HEK293 (cell line): ENCODE measurements around the gene EPHX1.

ENCODE experiments used
- CTCF ChIA-PET: fragments of 350-600 bp; formaldehyde crosslinking; extraction: SDS; loops from one replicate; lab custom pipeline; 2021; ENCODE audit warnings: antibody characterized with exemption; lab: Yijun Ruan, JAX
- POLR2A ChIA-PET: fragments of 300-600 bp; formaldehyde crosslinking; extraction: SDS; loops from one replicate; lab custom pipeline; 2020; ENCODE audit warnings: antibody characterized with exemption, inconsistent platforms; lab: Yijun Ruan, JAX
- H3K27ac ChIP-seq: fragments of 200-500 bp; sonication (Bioruptor generic); 2 replicates; pipeline ENCODE4 v1.5.1; 2014; ENCODE audit warnings: low read depth, low read length, control low read depth, inconsistent platforms; ENCODE audit errors: extremely low read depth
- H3K36me3 ChIP-seq, 2 experiments: fragments of 200-500 bp in 1 of 2; sonication (Bioruptor generic) in 1 of 2; 1 replicate in 1 of 2; 2 replicates in 1 of 2; pipeline ENCODE4 v1.5.1; 2014 to 2017; ENCODE audit warnings: inconsistent platforms in 2 of 2, low read length in 2 of 2; ENCODE audit not compliant: control insufficient read depth in 2 of 2, insufficient read depth in 1 of 2
- H3K4me1 ChIP-seq: fragments of 200-500 bp; sonication (Bioruptor generic); 2 replicates; pipeline ENCODE4 v1.5.1; 2014; ENCODE audit warnings: mild to moderate bottlenecking, low read length, inconsistent platforms; ENCODE audit not compliant: control insufficient read depth, insufficient read depth
- H3K4me3 ChIP-seq: 2 replicates; pipeline ENCODE4 v1.5.1; 2011; ENCODE audit warnings: low read depth, mild to moderate bottlenecking, control low read depth, low read length, moderate library complexity
- H3K9me3 ChIP-seq: fragments of 200-500 bp; sonication (Bioruptor generic); 2 replicates; pipeline ENCODE4 v1.5.1; 2014; ENCODE audit warnings: low read depth, low read length, inconsistent platforms; ENCODE audit not compliant: control insufficient read depth, insufficient read depth
- HOXA7 ChIP-seq: sonication (generic); formaldehyde crosslinking; IDR thresholded peaks from 2 replicates; pipeline ENCODE4 v1.8.1; 2022; ENCODE audit warnings: missing genetic modification reagents, borderline replicate concordance
- HOXC10 ChIP-seq: sonication (generic); formaldehyde crosslinking; IDR thresholded peaks from 2 replicates; pipeline ENCODE4 v1.8.1; 2023; ENCODE audit warnings: mild to moderate bottlenecking, missing genetic modification reagents
- OVOL3 ChIP-seq: fragments of 450-650 bp; formaldehyde crosslinking; IDR thresholded peaks from 2 replicates; pipeline ENCODE4 v1.5.1; 2016; ENCODE audit warnings: missing biosample characterization, missing genetic modification characterization
- SALL2 ChIP-seq: fragments of 450-650 bp; formaldehyde crosslinking; IDR thresholded peaks from 2 replicates; pipeline ENCODE4 v1.5.0; 2017; ENCODE audit warnings: missing biosample characterization, mild to moderate bottlenecking, missing genetic modification characterization, borderline replicate concordance
- ZIC2 ChIP-seq: fragments of 450-650 bp; formaldehyde crosslinking; IDR thresholded peaks from 2 replicates; pipeline ENCODE4 v1.5.1; 2016; ENCODE audit warnings: missing biosample characterization, missing genetic modification characterization
- ZNF214 ChIP-seq: fragments of 450-650 bp; formaldehyde crosslinking; IDR thresholded peaks from 2 replicates; pipeline ENCODE4 v1.5.1; 2017; ENCODE audit warnings: missing biosample characterization, mild to moderate bottlenecking, missing genetic modification characterization, borderline replicate concordance
- ZNF239 ChIP-seq: fragments of 450-650 bp; formaldehyde crosslinking; IDR thresholded peaks from 2 replicates; pipeline ENCODE4 v1.5.1; 2016; ENCODE audit warnings: missing biosample characterization, missing genetic modification characterization
- ZNF623 ChIP-seq: fragments of 450-650 bp; formaldehyde crosslinking; IDR thresholded peaks from 2 replicates; pipeline ENCODE4 v1.5.1; 2016; ENCODE audit warnings: missing biosample characterization, missing genetic modification characterization
- ZNF629 ChIP-seq: fragments of 450-650 bp; formaldehyde crosslinking; IDR thresholded peaks from 2 replicates; pipeline ENCODE4 v1.5.1; 2017; ENCODE audit warnings: missing biosample characterization, missing genetic modification characterization
- ZNF660 ChIP-seq: fragments of 450-650 bp; IDR thresholded peaks from 2 replicates; pipeline ENCODE4 v1.5.1; 2018; ENCODE audit warnings: missing biosample characterization, mild to moderate bottlenecking, missing genetic modification characterization
- ZNF677 ChIP-seq: fragments of 450-650 bp; IDR thresholded peaks from 2 replicates; pipeline ENCODE4 v1.5.0; 2018; ENCODE audit warnings: missing biosample characterization, mild to moderate bottlenecking, missing genetic modification characterization, moderate library complexity
- ZNF707 ChIP-seq: fragments of 450-650 bp; formaldehyde crosslinking; IDR thresholded peaks from 2 replicates; pipeline ENCODE4 v1.5.1; 2016; ENCODE audit warnings: missing biosample characterization, missing genetic modification characterization
- ZNF76 ChIP-seq: fragments of 450-650 bp; formaldehyde crosslinking; IDR thresholded peaks from 2 replicates; pipeline ENCODE4; 2016; ENCODE audit warnings: low read depth, missing biosample characterization, missing genetic modification characterization, borderline replicate concordance
- ZXDB ChIP-seq: fragments of 450-650 bp; formaldehyde crosslinking; IDR thresholded peaks from 2 replicates; pipeline ENCODE4 v1.5.1; 2016; ENCODE audit warnings: missing biosample characterization, missing genetic modification characterization
- TF ChIP-seq, protein P1 (sequence below): fragments of 450-650 bp; formaldehyde crosslinking; IDR thresholded peaks from 2 replicates; pipeline ENCODE4 v1.5.1; 2016; ENCODE audit warnings: missing biosample characterization, missing genetic modification characterization
- TF ChIP-seq, protein P2 (sequence below): sonication (generic); formaldehyde crosslinking; IDR thresholded peaks from 2 replicates; pipeline ENCODE4 v1.8.1; 2022; ENCODE audit warnings: mild to moderate bottlenecking, moderate library complexity, missing genetic modification reagents
- TF ChIP-seq, protein P3 (sequence below): fragments of 450-650 bp; formaldehyde crosslinking; IDR thresholded peaks from 2 replicates; pipeline ENCODE4 v1.5.1; 2017; ENCODE audit warnings: missing biosample characterization, mild to moderate bottlenecking, missing genetic modification characterization, moderate library complexity

Gene EPHX1

DNA sequence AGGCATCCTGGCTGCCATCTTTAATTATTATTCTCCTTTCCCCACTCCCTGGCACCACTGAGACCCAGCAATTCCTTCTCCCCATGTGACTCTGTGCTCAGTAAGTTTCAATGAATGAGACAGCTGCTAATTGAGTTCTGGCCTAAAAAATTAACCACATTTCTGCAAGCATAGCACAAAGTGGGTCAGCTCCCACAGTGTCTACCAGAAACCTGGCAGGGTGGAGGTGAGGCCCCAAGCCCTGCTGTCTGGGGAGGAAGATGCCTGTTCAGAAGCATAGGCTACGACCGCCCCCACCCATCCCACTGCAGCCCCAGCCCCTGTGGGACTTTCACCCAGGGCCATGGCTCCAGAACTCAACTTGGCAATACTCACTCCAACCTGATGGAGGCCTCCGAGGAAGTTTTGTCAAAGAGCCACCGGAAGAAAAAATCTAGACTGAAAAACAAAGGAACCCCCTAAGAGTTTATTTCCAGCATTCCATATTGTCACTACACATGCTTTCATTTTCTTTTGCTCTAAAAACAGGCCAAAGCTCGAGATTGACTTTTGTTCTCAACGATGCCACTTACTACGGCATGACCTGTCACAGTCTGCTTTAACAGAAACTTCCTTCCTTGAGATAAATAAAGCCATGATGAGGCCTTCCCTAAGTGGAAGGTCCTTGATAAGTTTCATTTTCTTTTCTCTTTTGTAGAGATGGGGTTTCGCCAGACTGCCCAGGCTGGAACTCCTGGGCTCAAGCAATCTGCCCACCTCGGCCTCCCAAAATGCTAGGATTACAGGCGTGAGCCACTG, 45.8 kb downstream of the EPHX1 start:
- no peak overlapping the region for H3K27ac ChIP-seq

GRCh38 chr1:225857256-225857655, 47.3 kb downstream of the EPHX1 start:
- H3K27ac ChIP-seq = no peak overlapping the region
- no peaks in the 10 kb centered on the region for H3K9me3 ChIP-seq
- POLR2A ChIA-PET = interaction anchor here (1.9 kb wide), 1 partner anchor 67 kb away, joined by 5 read pairs; the partner anchor contains the start of gene PYCR2
- no peak overlapping the region for H3K4me3 ChIP-seq
- peaks cover 7 to 70% of the 10 kb centered on the region in 2 experiments; a peak in 2 of 3 replicates for H3K36me3 ChIP-seq
- TF ChIP-seq, protein P1, sequence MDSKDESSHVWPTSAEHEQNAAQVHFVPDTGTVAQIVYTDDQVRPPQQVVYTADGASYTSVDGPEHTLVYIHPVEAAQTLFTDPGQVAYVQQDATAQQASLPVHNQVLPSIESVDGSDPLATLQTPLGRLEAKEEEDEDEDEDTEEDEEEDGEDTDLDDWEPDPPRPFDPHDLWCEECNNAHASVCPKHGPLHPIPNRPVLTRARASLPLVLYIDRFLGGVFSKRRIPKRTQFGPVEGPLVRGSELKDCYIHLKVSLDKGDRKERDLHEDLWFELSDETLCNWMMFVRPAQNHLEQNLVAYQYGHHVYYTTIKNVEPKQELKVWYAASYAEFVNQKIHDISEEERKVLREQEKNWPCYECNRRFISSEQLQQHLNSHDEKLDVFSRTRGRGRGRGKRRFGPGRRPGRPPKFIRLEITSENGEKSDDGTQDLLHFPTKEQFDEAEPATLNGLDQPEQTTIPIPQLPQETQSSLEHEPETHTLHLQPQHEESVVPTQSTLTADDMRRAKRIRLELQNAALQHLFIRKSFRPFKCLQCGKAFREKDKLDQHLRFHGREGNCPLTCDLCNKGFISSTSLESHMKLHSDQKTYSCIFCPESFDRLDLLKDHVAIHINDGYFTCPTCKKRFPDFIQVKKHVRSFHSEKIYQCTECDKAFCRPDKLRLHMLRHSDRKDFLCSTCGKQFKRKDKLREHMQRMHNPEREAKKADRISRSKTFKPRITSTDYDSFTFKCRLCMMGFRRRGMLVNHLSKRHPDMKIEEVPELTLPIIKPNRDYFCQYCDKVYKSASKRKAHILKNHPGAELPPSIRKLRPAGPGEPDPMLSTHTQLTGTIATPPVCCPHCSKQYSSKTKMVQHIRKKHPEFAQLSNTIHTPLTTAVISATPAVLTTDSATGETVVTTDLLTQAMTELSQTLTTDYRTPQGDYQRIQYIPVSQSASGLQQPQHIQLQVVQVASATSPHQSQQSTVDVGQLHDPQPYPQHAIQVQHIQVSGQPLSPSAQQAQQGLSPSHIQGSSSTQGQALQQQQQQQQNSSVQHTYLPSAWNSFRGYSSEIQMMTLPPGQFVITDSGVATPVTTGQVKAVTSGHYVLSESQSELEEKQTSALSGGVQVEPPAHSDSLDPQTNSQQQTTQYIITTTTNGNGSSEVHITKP (tag by site-specific recombination) = no peak
- 0 out of 2 replicates have a peak, but pooled peaks have one; percentile 12 for TF ChIP-seq ZIC2
- no peaks in the 10 kb centered on the region for H3K4me1 ChIP-seq
- CTCF ChIA-PET = interaction anchor here (0.5 to 1.9 kb wide), 3 partner anchors 54 to 260 kb away, joined by 3 to 6 read pairs (median 3); no protein-coding TSS in a partner anchor

More for the DNA sequence above, 45.8 kb downstream of the EPHX1 start:
- ChIA-PET CTCF (interaction anchor here (0.6 to 1.5 kb wide), 9 partner anchors 10 to 381 kb away, joined by 3 to 9 read pairs (median 4); partner anchors contain the start of gene TMEM63A), POLR2A (interaction anchor here (0.6 to 1.2 kb wide), 3 partner anchors 9 to 27 kb away, joined by 3 to 4 read pairs (median 3); partner anchors contain the start of gene TMEM63A)
- TF ChIP-seq ZNF677 (tag by site-specific recombination) (0 out of 2 replicates have a peak, but pooled peaks have one; percentile 37), ZNF660 (tag by site-specific recombination) (no peak)
- no peak overlapping the region for H3K4me3 ChIP-seq
- H3K9me3 ChIP-seq = no peaks in the 10 kb centered on the region
- H3K36me3 ChIP-seq = peaks cover 10 to 63% of the 10 kb centered on the region in 2 experiments; a peak in 2 of 3 replicates
- no peaks in the 10 kb centered on the region for H3K4me1 ChIP-seq

- ChIA-PET POLR2A (interaction anchor here (0.7 to 1.2 kb wide), 3 partner anchors 10 to 22 kb away, joined by 3 to 6 read pairs (median 5); no protein-coding TSS in a partner anchor), CTCF (interaction anchor here (0.6 to 1.8 kb wide), 5 partner anchors 11 to 384 kb away, joined by 3 to 11 read pairs (median 3); no protein-coding TSS in a partner anchor)
- Histone ChIP-seq H3K27ac (no peak overlapping the region), H3K4me1 (0 out of 2 replicates have a peak, but pooled peaks cover 2% of the 10 kb centered on the region), H3K4me3 (no peak overlapping the region), H3K36me3 (peaks cover 7 to 64% of the 10 kb centered on the region in 2 experiments; a peak in 2 of 3 replicates), H3K9me3 (no peaks in the 10 kb centered on the region)
- TF ChIP-seq, protein P2, sequence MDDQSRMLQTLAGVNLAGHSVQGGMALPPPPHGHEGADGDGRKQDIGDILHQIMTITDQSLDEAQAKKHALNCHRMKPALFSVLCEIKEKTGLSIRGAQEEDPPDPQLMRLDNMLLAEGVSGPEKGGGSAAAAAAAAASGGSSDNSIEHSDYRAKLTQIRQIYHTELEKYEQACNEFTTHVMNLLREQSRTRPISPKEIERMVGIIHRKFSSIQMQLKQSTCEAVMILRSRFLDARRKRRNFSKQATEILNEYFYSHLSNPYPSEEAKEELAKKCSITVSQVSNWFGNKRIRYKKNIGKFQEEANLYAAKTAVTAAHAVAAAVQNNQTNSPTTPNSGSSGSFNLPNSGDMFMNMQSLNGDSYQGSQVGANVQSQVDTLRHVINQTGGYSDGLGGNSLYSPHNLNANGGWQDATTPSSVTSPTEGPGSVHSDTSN (CRISPR knock-in tag) = no peak
- TF ChIP-seq, protein P3, sequence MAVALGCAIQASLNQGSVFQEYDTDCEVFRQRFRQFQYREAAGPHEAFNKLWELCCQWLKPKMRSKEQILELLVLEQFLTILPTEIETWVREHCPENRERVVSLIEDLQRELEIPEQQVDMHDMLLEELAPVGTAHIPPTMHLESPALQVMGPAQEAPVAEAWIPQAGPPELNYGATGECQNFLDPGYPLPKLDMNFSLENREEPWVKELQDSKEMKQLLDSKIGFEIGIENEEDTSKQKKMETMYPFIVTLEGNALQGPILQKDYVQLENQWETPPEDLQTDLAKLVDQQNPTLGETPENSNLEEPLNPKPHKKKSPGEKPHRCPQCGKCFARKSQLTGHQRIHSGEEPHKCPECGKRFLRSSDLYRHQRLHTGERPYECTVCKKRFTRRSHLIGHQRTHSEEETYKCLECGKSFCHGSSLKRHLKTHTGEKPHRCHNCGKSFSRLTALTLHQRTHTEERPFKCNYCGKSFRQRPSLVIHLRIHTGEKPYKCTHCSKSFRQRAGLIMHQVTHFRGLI (tag by site-specific recombination) = no peak
- TF ChIP-seq ZNF623 (tag by site-specific recombination) (no peak), ZNF629 (tag by site-specific recombination) (no peak), SALL2 (tag by site-specific recombination) (no peak), ZNF660 (tag by site-specific recombination) (no peak), HOXC10 (CRISPR knock-in tag) (no peak), ZNF214 (tag by site-specific recombination) (no peak), HOXA7 (CRISPR knock-in tag) (no peak), ZNF239 (tag by site-specific recombination) (no peak), ZNF76 (tag by site-specific recombination) (no peak), ZNF707 (tag by site-specific recombination) (no peak), OVOL3 (tag by site-specific recombination) (no peak), ZXDB (no peak)
These were observed 49.2 kb downstream of the EPHX1 start for GRCh38 chr1:225859151-225859550.
